ENCODE measurements around the gene LPAR1. TPM values are rescaled to one million over a fixed set of nuclear protein-coding genes. Genes with fewer than 3 reads are reported as not detected.

Gene LPAR1
- total RNA-seq, 2 donors from 2014 or later: 16.5 to 20.2 TPM

GRCh38 chr9:110971705-110972104 lies 66.6 kb downstream of the LPAR1 start:
- no peaks in the 10 kb centered on the region for H3K36me3 ChIP-seq
- H3K4me1 ChIP-seq: no peaks in the 10 kb centered on the region
- no peak overlapping the region for H3K4me3 ChIP-seq
- no peaks in the 10 kb centered on the region for H3K9me3 ChIP-seq
- H3K27me3 ChIP-seq: no peaks in the 10 kb centered on the region
- no peak overlapping the region for H3K27ac ChIP-seq
- H3K9ac ChIP-seq (ENCODE audit: low read depth in 2 of 2, low read length in 2 of 2): no peak overlapping the region
- intact Hi-C loops (cut with DNase I): no loop called here
- DNase-seq: no peak
- TF ChIP-seq, protein P1, sequence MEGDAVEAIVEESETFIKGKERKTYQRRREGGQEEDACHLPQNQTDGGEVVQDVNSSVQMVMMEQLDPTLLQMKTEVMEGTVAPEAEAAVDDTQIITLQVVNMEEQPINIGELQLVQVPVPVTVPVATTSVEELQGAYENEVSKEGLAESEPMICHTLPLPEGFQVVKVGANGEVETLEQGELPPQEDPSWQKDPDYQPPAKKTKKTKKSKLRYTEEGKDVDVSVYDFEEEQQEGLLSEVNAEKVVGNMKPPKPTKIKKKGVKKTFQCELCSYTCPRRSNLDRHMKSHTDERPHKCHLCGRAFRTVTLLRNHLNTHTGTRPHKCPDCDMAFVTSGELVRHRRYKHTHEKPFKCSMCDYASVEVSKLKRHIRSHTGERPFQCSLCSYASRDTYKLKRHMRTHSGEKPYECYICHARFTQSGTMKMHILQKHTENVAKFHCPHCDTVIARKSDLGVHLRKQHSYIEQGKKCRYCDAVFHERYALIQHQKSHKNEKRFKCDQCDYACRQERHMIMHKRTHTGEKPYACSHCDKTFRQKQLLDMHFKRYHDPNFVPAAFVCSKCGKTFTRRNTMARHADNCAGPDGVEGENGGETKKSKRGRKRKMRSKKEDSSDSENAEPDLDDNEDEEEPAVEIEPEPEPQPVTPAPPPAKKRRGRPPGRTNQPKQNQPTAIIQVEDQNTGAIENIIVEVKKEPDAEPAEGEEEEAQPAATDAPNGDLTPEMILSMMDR (IDR thresholded peaks at IDR 0.05): no peak

- Histone ChIP-seq H3K36me3 (no peaks in the 10 kb centered on the region), H3K9ac (ENCODE audit: low read depth in 2 of 2, low read length in 2 of 2) (no peak overlapping the region), H3K9me3 (no peaks in the 10 kb centered on the region), H3K4me3 (no peak overlapping the region), H3K27me3 (no peaks in the 10 kb centered on the region), H3K4me1 (no peaks in the 10 kb centered on the region), H3K27ac (no peak overlapping the region)
- intact Hi-C loops (cut with DNase I): no loop called here
- no peak for DNase-seq
- TF ChIP-seq, protein P1 (IDR thresholded peaks at IDR 0.05): no peak
Measured at GRCh38 chr9:110971234-110971633, 67.0 kb downstream of the LPAR1 start.

GRCh38 chr9:110969971-110970386 lies 68.3 kb downstream of the LPAR1 start:
- intact Hi-C loops (cut with DNase I): no loop called here
- no peak overlapping the region for H3K9ac ChIP-seq (ENCODE audit: low read depth in 2 of 2, low read length in 2 of 2)
- no peaks in the 10 kb centered on the region for H3K9me3 ChIP-seq
- no peak for DNase-seq
- no peaks in the 10 kb centered on the region for H3K4me1 ChIP-seq
- TF ChIP-seq, protein P1 (IDR thresholded peaks at IDR 0.05): no peak
- H3K27ac ChIP-seq: no peak overlapping the region
- H3K36me3 ChIP-seq: no peaks in the 10 kb centered on the region
- no peaks in the 10 kb centered on the region for H3K27me3 ChIP-seq
- no peak overlapping the region for H3K4me3 ChIP-seq

- no peak overlapping the region for H3K4me3 ChIP-seq
- no peaks in the 10 kb centered on the region for H3K4me1 ChIP-seq
- no peaks in the 10 kb centered on the region for H3K27me3 ChIP-seq
- no peaks in the 10 kb centered on the region for H3K9me3 ChIP-seq
- TF ChIP-seq, protein P1 (IDR thresholded peaks at IDR 0.05): no peak
- H3K27ac ChIP-seq: no peak overlapping the region
- intact Hi-C loops (cut with DNase I): no loop called here
- H3K36me3 ChIP-seq: no peaks in the 10 kb centered on the region
- no peak for DNase-seq
- no peak overlapping the region for H3K9ac ChIP-seq (ENCODE audit: low read depth in 2 of 2, low read length in 2 of 2)
Measured at GRCh38 chr9:110968096-110968495, 70.2 kb downstream of the LPAR1 start.

DNA sequence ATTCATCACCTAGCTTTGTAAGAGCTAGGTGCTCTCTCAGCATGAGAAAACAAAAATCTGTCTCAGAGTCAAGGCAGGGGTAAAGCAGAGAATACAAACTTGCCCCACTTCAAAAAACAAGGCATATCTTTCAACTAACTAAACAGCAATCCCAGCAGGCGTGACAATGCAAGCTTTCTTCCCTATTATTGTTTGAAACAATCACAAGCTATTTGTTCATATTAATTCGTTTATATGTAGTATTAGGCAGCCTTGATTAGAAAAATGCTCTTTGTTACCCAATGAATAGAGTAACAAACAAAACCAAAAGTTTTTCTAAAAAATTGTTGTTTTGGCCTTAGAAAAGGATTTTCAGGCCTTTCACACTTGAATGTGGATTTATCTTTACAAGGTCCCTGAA lies 71.1 kb downstream of the LPAR1 start:
- no peaks in the 10 kb centered on the region for H3K4me1 ChIP-seq
- H3K4me3 ChIP-seq: no peak overlapping the region
- no peaks in the 10 kb centered on the region for H3K36me3 ChIP-seq
- TF ChIP-seq, protein P1 (IDR thresholded peaks at IDR 0.05): no peak
- intact Hi-C loops (cut with DNase I): no loop called here
- no peaks in the 10 kb centered on the region for H3K9me3 ChIP-seq
- no peak overlapping the region for H3K27ac ChIP-seq
- H3K27me3 ChIP-seq: no peaks in the 10 kb centered on the region
- no peak overlapping the region for H3K9ac ChIP-seq (ENCODE audit: low read depth in 2 of 2, low read length in 2 of 2)
- no peak for DNase-seq

DNA sequence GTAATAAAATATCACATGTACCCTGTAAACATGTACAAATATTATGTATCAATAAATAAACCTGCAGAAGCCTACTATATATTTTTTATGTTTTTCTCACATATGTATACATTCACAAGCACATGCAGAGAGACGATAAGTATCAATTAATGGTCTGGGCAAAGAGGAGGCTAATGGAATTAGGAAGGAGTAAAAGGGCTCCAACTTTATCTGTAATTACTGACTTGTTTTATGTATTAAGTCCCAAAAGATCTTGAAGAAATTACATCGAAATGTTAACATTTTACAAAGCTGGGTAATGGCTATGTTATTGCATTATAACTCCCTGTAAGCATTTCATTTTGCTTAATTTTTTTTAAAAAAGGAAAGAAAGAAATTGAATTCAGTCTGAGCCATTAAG lies 78.0 kb downstream of the LPAR1 start:
- H3K27ac ChIP-seq: no peak overlapping the region
- H3K9ac ChIP-seq (ENCODE audit: low read depth in 2 of 2, low read length in 2 of 2): no peak overlapping the region
- no peaks in the 10 kb centered on the region for H3K27me3 ChIP-seq
- no peaks in the 10 kb centered on the region for H3K9me3 ChIP-seq
- intact Hi-C loops (cut with DNase I): no loop called here
- no peak for DNase-seq
- no peaks in the 10 kb centered on the region for H3K4me1 ChIP-seq
- no peaks in the 10 kb centered on the region for H3K36me3 ChIP-seq
- TF ChIP-seq, protein P1 (IDR thresholded peaks at IDR 0.05): no peak
- H3K4me3 ChIP-seq: no peak overlapping the region

Measured in colonic mucosa (tissue), 4 donors.